Hematopoietic multipotent progenitor cell treated with erythropoietin and hydrocortisone succinate and interleukin-3 and kit ligand, for 4 days (in vitro differentiated cells): Measurements from ENCODE around the gene CELF1.
"Not testable (repeated sequence)": the region's sequence is repeated elsewhere in the genome, so short reads cannot be mapped to it uniquely, and the experiment has no call there.

Source experiments
- DNase-seq: peaks from one replicate; pipeline ENCODE4 v3.0.0-alpha.2; 2015

CELF1 gene

GRCh38 chr11:47572715-47573255 lies 19.9 kb upstream of the CELF1 start:
- DNase-seq: no peak

- DNase-seq: no peak
Measured at GRCh38 chr11:47571895-47572294, 19.0 kb upstream of the CELF1 start.

DNA sequence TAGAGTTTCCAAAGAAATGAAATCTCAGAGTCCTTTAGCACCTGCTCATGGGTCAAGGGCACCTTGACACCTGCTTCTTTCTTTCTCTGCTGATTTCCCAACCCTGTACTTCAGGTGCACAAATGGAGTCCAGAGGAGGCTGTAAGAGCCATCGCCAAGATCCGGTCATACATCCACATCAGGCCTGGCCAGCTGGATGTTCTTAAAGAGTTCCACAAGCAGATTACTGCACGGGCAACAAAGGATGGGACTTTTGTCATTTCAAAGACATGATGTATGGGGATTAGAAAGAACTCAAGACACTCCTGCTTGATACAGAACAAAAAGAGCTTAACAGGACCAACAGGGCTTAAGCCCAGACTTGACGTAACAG lies 18.4 kb upstream of the CELF1 start:
- no peak for DNase-seq

DNA sequence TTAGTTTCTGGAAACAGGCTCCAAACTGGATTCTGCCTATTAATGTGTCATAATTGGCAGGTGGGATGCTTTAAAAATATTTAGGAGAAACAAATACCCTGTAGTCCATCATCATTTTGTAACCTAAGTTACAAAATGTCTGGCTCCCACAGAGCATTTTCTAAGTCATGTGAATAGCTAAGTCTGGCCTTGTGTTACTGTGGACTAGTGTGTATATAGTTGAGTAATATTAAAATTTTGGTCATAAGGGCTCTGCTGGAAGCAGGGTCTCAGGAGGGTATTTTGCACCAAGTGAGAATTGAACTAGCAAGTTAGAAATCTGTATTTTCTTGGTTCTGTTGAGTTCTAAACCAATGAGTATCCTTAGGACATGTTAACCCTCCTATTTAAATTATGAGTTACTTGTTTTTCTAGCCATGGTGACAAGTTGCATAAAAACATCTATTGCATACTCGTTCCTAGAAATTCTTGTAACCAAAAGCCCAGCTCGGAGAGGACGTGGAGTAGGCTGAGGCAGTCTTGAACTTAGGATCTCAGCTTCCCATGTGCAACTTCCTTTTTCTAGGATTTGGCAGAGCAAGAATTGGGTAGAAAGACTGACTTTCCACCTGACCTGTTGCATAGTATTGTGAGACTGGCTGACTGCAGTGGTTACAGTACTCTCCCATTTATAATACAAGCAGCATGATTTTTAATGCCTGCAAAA lies 17.9 kb upstream of the CELF1 start:
- DNase-seq: no peak

GRCh38 chr11:47569646-47570045 lies 16.7 kb upstream of the CELF1 start:
- DNase-seq: no peak

DNA sequence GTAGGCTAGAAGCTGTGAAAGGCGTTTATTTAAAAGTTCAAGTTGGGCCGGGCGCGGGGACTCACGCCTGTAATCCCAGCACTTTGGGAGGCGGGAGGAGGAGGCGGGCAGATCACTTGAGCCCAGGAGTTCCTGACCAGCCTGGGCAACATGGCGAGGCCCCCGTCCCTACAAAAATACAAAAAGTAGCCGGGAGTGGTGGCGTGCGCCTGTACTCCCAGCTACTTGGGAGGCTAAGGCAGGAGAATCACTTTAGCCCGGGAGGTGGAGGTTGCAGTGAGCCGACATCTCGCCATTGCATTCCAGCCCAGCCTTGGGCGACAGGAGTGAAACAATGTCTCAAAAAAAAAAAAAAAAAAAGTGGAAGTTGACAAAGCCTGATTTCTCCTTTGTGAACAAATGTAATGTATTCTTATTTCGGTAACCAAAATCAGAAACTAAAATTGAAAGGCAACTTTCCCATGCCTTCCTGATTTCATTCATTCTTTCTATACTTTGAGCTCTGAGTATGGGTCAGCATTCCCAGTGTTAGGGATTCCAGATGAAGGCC lies 13.3 kb upstream of the CELF1 start:
- DNase-seq: peak; percentile 51

- DNase-seq: peak; percentile 93
Measured at GRCh38 chr11:47565340-47566148, 12.6 kb upstream of the CELF1 start, which contains the start of gene PTPMT1. Gene PTPMT1, plus strand, starts transcription at chr11:47565599. Its CDS starts 24 bp downstream, at chr11:47565623.

- DNase-seq: peak; percentile 20
Measured at GRCh38 chr11:47564933-47565339, 12.0 kb upstream of the CELF1 start.

DNA sequence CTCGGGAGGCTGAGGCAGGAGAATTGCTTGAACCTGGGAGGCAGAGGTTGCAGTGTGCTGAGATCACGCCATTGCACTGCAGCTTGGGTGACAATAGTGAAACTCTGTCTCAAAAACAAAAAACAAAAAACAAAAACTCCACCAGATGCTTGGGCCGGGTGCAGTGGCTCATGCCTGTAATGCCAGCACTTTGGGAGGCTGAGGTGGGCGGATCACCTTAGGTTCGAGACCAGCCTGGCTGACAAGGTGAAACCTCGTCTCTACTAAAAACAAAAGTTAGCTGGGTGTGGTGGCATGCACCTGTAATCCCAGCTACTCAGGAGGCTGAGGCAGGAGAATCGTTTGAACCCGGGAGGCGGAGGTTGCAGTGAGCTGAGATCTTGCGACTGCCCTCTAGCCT lies 11.4 kb upstream of the CELF1 start:
- DNase-seq: not testable (repeated sequence)

DNA sequence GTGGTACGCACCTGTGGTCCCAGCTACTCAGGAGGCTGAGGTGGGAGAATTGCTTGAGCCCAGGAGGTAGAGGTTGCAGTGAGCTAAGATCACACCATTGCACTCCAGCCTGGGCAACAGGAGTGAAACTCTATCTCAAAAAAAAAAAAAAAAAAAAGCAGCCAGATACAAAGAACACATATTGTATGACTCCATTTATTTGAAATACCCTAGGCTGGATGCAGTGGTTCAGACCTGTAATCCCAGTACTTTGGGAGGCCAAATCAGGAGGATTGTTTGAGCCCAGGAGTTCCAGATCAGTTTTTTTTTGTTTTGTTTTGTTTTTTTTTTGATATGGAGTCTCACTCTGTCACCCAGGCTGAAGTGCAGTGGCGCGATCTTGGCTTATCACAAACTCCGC lies 9.5 kb upstream of the CELF1 start:
- DNase-seq: not testable (repeated sequence)

- DNase-seq: no peak
Measured at GRCh38 chr11:47560426-47560825, 7.5 kb upstream of the CELF1 start.

DNA sequence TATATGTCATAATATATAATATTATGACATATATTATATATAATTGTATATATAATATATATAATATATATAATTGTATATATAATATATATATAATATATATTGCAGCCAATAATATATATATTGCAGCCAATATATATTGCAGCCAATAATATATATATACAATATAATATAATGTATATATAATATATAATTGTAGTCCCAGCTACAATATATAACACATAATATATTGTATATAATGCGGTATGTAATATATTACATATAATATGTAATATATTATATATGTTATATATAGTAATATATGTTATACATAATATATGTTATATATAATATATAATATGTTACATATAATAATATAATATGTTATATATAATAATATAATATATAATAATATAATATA lies 5.8 kb upstream of the CELF1 start:
- no peak for DNase-seq

DNA sequence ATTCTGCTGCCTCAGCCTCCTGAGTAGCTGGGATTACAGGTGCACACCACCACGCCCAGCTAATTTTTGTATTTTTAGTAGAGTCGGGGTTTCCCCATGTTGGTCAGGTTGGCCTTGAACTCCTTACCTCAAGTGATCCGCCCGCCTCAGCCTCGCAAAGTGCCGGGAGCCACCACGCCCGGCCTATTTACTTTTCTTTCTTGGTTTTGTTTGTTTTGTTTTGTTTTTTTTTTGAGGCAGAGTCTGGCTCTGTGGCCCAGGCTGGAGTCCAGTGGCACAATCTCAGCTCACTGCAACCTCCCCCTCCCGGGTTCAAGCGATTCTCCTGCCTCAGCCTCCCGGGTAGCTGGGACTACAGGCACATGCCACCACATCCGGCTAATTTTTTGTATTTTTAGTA lies 4.1 kb upstream of the CELF1 start:
- DNase-seq: not testable (repeated sequence)

GRCh38 chr11:47553406-47553743 lies 443 bp upstream of the CELF1 start:
- DNase-seq: no peak

- peak; percentile 50 for DNase-seq
Measured at GRCh38 chr11:47552056-47552565, 821 bp downstream of the CELF1 start.

- DNase-seq: peak; percentile 72
Measured at GRCh38 chr11:47551086-47551485, 1.8 kb downstream of the CELF1 start.

DNA sequence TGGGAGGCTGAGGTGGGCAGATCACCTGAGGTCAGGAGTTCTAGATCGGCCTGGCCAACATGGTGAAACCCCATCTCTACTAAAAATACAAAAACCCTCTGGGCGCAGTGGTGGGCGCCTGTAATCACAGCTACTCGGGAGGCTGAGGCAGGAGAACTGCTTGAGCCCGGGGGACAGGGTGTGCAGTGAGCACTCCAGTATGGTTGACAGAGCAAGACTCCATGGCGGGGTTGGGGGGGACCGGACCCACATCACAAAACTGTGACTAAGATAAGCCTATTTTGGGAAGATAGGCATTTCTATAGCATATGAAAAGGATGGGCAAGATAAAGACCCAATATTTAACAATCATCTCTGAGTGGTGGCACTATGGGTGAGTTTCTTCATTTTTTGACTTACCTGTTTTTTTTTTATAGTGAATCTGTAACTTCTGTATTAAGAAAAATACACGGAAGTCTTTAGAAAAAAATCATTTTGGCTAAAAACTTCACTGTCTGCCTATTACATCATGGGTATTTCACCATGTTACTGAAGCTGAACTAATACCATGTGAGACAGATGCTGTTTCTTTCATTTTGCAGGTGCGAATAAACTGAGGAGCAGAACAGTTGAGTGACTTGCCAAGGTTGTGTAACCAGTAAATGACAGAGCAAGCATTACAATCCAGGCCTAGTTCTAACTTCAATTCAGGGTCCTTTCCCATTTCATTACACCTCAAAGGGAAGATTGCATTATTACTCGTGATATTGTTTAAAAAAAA lies 2.5 kb downstream of the CELF1 start:
- peak; percentile 25 for DNase-seq

DNA sequence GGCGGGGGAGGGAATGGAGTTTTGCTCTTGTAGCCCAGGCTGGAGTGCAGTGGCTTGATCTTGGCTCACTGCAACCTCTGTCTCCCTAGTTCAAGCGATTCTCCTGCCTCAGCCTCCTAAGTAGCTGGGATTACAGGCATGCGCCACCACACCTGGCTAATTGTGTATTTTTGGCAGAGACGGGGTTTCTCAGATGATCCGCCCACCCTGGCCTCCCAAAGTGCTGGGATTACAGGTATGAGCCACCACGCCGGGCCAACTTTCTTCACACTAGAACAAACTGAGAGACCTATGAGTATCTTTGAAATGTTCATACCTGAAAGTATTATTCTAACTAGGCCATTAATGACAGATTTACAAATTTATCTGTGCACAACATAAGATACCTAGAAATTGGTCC lies 6.7 kb downstream of the CELF1 start:
- not testable (repeated sequence) for DNase-seq

- DNase-seq: no peak
Measured at GRCh38 chr11:47545298-47545697, 7.6 kb downstream of the CELF1 start.

GRCh38 chr11:47541070-47541469 lies 11.9 kb downstream of the CELF1 start:
- DNase-seq: no peak

DNA sequence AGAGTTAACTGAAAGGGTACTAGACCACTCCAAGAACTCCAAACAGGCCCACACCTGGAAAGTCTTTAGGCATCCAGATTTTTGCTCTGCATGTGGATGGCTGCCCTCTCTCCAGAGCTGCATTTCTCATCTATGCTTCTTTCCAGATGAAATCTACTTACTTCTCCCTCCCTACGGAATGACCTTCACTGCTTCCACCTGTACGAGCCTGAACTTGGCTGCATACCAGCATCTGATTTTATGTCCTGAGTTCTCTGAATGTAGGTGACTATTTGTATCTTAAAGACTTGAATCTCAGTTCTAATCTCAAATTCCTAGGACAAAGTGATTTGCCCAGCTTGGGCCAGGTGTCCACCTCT lies 13.3 kb downstream of the CELF1 start:
- DNase-seq: no peak

- DNase-seq: no peak
Measured at GRCh38 chr11:47538741-47539565, 14.0 kb downstream of the CELF1 start.
